Smooth muscle cell (in vitro differentiated cells): ENCODE data around the gene NTN1. TPM values are rescaled to one million over a fixed set of nuclear protein-coding genes. Genes with fewer than 3 reads are reported as not detected.

Experiments
- DNase-seq: peaks from one replicate; lab custom pipeline; 2025; ENCODE audit not compliant: unreplicated experiment; lab: John Stamatoyannopoulos, UW
- H2AFZ ChIP-seq: fragments of 200-600 bp; sonication (generic); 2 replicates; pipeline ENCODE4 v1.6.0; 2016; ENCODE audit warnings: antibody characterized with exemption, low read depth, mild to moderate bottlenecking
- H3F3A ChIP-seq: fragments of 200-600 bp; sonication (generic); 2 replicates; pipeline ENCODE4 v1.6.0; 2017; ENCODE audit warnings: antibody characterized with exemption, low read depth
- H3K27ac ChIP-seq: fragments of 200-600 bp; sonication (generic); 2 replicates; pipeline ENCODE4 v1.5.1; 2016; ENCODE audit warnings: low read depth, mild to moderate bottlenecking
- H3K27me3 ChIP-seq: fragments of 200-600 bp; sonication (generic); 2 replicates; pipeline ENCODE4 v1.6.1; 2016; ENCODE audit warnings: low read depth, mild to moderate bottlenecking
- H3K36me3 ChIP-seq: fragments of 200-600 bp; sonication (generic); 2 replicates; pipeline ENCODE4 v1.5.1; 2016; ENCODE audit warnings: low read depth
- H3K4me1 ChIP-seq: fragments of 200-600 bp; sonication (generic); 2 replicates; pipeline ENCODE4 v1.5.1; 2016; ENCODE audit warnings: low read depth
- H3K4me2 ChIP-seq: fragments of 200-600 bp; sonication (generic); 2 replicates; pipeline ENCODE4 v1.6.0; 2016; ENCODE audit warnings: mild to moderate bottlenecking
- H3K4me3 ChIP-seq: fragments of 200-600 bp; sonication (generic); 2 replicates; pipeline ENCODE4 v1.5.1; 2016; ENCODE audit warnings: mild to moderate bottlenecking
- H3K79me2 ChIP-seq: fragments of 200-600 bp; sonication (generic); 2 replicates; pipeline ENCODE4 v1.6.0; 2016; ENCODE audit warnings: low read depth, mild to moderate bottlenecking
- H3K9ac ChIP-seq: fragments of 200-600 bp; sonication (generic); 2 replicates; pipeline ENCODE4 v1.6.0; 2016; ENCODE audit warnings: low read depth
- H3K9me3 ChIP-seq: fragments of 200-600 bp; sonication (generic); replicated peaks from 2 replicates; pipeline ENCODE4 v1.5.1; 2016; ENCODE audit warnings: low read depth
- H4K20me1 ChIP-seq: fragments of 200-600 bp; sonication (generic); 2 replicates; pipeline ENCODE4 v1.6.0; 2016; ENCODE audit warnings: low read depth
- WGBS: methylation state at CpG from one replicate; pipeline ENCODE4 v1.1.7; 2016; ENCODE audit warnings: low lambda C conversion rate; 5-methylcytosine and 5-hydroxymethylcytosine counted together
- polyA plus RNA-seq: library from polyadenylated mRNA; unstranded; fragments of >200 nt; fragmentation: Nextera tagmentation; extraction: Ambion mirVana; gene quantifications from 2 replicates; pipeline ENCODE4 v1.2.1, GENCODE V29; 2016
- total RNA-seq: library from RNA; depleted of rRNA; stranded (reverse); fragments of >200 nt; gene quantifications from 2 replicates; pipeline ENCODE4 v1.2.3, GENCODE V29; 2014
- TF ChIP-seq, protein P1 (sequence below): fragments of 200-600 bp; sonication (generic); IDR thresholded peaks from 2 replicates; pipeline ENCODE4 v1.5.1; 2017; ENCODE audit warnings: borderline replicate concordance, mild to moderate bottlenecking, antibody characterized with exemption; ENCODE audit not compliant: insufficient read depth, poor library complexity, severe bottlenecking

The NTN1 gene
- total and polyA plus RNA-seq, 2 experiments from 2014 or later: 0.07 to 0.72 TPM

DNA sequence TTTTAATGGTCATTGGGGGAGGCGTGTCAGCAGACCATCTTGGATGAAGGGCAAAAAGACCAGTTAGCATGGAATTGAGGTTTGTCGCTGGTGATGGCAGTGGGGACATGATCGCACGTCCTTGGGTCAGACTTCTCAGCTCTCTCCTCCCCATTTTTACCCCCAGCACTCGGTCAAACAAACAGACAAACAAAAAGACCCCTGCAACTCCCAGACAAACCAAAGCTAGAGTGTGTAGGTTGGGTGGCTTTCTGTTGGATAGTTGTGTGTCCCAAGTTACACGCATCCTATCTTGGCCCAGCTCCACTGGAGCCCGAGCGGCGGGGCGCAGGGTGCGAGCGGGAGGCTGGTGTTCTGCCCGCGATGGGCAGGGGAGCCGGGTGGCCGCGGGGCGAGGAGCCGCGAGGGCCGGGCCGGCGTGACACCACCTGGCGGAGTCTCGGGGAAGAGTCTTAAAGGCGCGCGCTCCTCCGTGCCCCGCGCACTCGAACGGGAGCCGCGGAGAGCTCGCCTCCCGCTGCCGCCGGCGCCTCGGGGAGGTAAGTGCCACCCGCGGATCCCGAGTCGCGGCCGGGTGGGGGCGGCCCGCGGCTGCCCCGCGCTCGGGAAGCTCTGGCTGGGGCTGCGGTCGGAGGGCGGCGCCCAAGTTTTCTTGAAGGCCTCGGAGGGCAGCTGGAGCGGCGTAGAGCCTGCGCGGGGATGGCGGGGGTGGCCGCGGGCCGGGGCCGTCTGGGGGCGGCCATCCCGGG, 18.5 kb upstream of the NTN1 start:
- Histone ChIP-seq H3K9ac (no peak overlapping the region), H3K4me1 (peaks cover 18% of the 10 kb centered on the region), H3K4me3 (peak overlapping the region; percentile 41), H2AFZ (no peak overlapping the region), H4K20me1 (no peaks in the 10 kb centered on the region), H3K79me2 (no peaks in the 10 kb centered on the region), H3K36me3 (no peaks in the 10 kb centered on the region), H3K27me3 (peaks cover 93% of the 10 kb centered on the region), H3K4me2 (peak overlapping the region; percentile 90), H3K9me3 (no peaks in the 10 kb centered on the region), H3K27ac (no peak overlapping the region), H3F3A (no peaks in the 10 kb centered on the region)
- WGBS: 1% methylated on average over 42 of the region's 69 CpGs
- TF ChIP-seq, protein P1, sequence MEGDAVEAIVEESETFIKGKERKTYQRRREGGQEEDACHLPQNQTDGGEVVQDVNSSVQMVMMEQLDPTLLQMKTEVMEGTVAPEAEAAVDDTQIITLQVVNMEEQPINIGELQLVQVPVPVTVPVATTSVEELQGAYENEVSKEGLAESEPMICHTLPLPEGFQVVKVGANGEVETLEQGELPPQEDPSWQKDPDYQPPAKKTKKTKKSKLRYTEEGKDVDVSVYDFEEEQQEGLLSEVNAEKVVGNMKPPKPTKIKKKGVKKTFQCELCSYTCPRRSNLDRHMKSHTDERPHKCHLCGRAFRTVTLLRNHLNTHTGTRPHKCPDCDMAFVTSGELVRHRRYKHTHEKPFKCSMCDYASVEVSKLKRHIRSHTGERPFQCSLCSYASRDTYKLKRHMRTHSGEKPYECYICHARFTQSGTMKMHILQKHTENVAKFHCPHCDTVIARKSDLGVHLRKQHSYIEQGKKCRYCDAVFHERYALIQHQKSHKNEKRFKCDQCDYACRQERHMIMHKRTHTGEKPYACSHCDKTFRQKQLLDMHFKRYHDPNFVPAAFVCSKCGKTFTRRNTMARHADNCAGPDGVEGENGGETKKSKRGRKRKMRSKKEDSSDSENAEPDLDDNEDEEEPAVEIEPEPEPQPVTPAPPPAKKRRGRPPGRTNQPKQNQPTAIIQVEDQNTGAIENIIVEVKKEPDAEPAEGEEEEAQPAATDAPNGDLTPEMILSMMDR: peak; percentile 12
- no peak for DNase-seq

DNA sequence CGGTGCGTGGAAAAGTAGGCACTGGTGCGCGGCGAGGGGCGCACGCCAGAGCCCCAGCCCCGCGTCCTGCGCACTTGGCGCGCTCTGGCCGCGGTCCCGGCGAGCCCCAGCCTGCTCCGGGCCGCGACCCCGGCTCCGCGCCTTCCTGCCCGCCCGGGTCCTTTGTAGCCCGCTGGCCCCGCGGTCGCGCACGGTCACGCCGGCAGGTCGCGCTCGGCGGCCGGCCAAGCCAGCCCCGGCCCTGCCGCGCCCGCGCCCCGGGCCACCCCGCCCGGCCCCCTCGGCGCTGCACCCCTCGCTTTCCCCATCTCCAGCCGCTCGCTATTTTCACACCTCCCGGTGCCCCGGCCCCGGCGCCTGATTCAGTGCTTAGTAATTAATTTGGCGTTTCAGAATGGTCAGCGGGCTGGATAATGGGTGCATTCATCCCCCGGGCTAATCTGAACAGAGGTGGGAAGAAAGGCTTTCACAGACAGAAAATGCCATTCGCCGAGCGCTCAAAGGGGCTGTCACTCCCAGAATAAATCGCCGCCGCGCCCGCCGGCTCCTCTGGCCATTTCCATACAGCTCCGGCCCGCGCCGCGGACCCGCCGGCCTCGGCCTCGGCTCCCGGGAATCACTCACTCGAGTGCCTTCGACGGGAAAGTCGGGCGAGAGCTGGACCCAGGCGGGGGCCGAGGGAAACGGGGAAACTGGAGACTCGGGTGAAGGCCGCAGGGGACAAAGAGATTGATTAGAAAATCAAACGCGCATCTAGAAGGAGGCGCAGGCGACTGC, 17.8 kb upstream of the NTN1 start:
- no peaks in the 10 kb centered on the region for H4K20me1 ChIP-seq
- H3K27me3 ChIP-seq: peaks cover 97% of the 10 kb centered on the region
- no peaks in the 10 kb centered on the region for H3F3A ChIP-seq
- 3% methylated on average over 56 of the region's 90 CpGs for WGBS
- peak overlapping the region; percentile 90 for H3K4me2 ChIP-seq
- peaks cover 18% of the 10 kb centered on the region for H3K4me1 ChIP-seq
- H3K79me2 ChIP-seq: no peaks in the 10 kb centered on the region
- H3K9me3 ChIP-seq: no peaks in the 10 kb centered on the region
- peak overlapping the region; percentile 41 for H3K4me3 ChIP-seq
- no peak overlapping the region for H3K27ac ChIP-seq
- H3K9ac ChIP-seq: no peak overlapping the region
- H3K36me3 ChIP-seq: no peaks in the 10 kb centered on the region
- TF ChIP-seq, protein P1: no peak
- DNase-seq: no peak
- H2AFZ ChIP-seq: no peak overlapping the region

- Histone ChIP-seq H3K36me3 (no peaks in the 10 kb centered on the region), H2AFZ (no peak overlapping the region), H3K9ac (no peak overlapping the region), H4K20me1 (no peaks in the 10 kb centered on the region), H3K27me3 (peaks cover 97% of the 10 kb centered on the region), H3K4me1 (peaks cover 18% of the 10 kb centered on the region), H3K4me3 (peak overlapping the region; percentile 26), H3K27ac (no peak overlapping the region), H3K9me3 (no peaks in the 10 kb centered on the region), H3K79me2 (no peaks in the 10 kb centered on the region), H3F3A (no peaks in the 10 kb centered on the region), H3K4me2 (peak overlapping the region; percentile 63)
- TF ChIP-seq, protein P1: no peak
- DNase-seq: no peak
- WGBS: 9% methylated on average over 57 of the region's 58 CpGs
These were observed 17.0 kb upstream of the NTN1 start for GRCh38 chr17:9004132-9004960.
